ENCODE data around the gene ZC3HAV1. TPM values are rescaled to one million over a fixed set of nuclear protein-coding genes. Genes with fewer than 3 reads are reported as not detected.
A peak's percentile ranks its signal among the peaks of the same experiment; 100 is the strongest.

Gene ZC3HAV1
- total and polyA plus RNA-seq, 9 of the 15 experiments (the other 6 are each of a cell fraction or from before 2014, with no cell fraction given): 11.9 to 40.5 (median 23.9) TPM

DNA sequence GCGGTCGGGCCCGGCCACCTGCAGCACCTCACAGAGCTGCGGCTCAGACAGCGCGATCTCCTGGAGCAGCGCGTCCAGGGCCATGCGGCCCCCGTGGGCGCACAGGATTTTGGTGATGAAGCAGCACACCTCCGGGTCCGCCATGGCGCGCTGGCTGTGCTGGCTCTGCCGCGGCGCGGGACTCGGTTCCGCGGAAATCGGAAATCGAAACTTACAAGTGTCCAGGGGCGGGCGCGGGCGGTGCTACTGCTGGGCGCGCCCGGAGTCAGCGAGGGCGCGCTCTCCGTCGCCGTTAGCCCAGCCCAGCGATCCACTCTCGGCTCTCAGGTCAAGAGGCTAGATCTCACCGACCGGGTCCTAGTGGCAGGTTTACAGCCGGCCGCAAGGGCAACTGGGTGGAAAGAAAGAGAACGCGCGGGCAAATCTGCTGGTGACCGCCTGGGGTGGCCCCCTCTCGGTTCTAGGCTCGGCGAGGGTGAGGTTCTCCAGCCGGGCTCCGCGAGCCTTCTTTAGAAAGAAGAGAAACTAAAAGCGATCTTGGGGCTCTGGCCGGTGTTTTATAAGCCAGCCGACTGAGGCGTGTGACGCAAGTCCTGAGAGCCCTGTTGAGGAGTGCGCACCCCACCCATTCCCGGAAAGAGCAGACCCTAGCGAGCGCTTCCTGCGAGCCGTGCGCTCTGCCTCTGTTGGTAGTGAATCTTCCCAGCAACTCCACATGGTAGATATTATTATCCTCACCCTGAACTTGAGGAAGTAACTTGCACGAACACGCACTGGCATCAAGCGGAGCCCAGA, at the start of gene ZC3HAV1 (continued):
- TF ChIP-seq, protein P1, sequence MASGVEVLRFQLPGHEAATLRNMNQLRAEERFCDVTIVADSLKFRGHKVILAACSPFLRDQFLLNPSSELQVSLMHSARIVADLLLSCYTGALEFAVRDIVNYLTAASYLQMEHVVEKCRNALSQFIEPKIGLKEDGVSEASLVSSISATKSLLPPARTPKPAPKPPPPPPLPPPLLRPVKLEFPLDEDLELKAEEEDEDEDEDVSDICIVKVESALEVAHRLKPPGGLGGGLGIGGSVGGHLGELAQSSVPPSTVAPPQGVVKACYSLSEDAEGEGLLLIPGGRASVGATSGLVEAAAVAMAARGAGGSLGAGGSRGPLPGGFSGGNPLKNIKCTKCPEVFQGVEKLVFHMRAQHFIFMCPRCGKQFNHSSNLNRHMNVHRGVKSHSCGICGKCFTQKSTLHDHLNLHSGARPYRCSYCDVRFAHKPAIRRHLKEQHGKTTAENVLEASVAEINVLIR (CRISPR knock-in tag; IDR thresholded peaks at IDR 0.05): peak; percentile 54
- TF ChIP-seq KAT7 (CRISPR knock-in tag; IDR thresholded peaks at IDR 0.05; ENCODE audit: borderline replicate concordance): peak; percentile 94
- TF ChIP-seq, protein P2, sequence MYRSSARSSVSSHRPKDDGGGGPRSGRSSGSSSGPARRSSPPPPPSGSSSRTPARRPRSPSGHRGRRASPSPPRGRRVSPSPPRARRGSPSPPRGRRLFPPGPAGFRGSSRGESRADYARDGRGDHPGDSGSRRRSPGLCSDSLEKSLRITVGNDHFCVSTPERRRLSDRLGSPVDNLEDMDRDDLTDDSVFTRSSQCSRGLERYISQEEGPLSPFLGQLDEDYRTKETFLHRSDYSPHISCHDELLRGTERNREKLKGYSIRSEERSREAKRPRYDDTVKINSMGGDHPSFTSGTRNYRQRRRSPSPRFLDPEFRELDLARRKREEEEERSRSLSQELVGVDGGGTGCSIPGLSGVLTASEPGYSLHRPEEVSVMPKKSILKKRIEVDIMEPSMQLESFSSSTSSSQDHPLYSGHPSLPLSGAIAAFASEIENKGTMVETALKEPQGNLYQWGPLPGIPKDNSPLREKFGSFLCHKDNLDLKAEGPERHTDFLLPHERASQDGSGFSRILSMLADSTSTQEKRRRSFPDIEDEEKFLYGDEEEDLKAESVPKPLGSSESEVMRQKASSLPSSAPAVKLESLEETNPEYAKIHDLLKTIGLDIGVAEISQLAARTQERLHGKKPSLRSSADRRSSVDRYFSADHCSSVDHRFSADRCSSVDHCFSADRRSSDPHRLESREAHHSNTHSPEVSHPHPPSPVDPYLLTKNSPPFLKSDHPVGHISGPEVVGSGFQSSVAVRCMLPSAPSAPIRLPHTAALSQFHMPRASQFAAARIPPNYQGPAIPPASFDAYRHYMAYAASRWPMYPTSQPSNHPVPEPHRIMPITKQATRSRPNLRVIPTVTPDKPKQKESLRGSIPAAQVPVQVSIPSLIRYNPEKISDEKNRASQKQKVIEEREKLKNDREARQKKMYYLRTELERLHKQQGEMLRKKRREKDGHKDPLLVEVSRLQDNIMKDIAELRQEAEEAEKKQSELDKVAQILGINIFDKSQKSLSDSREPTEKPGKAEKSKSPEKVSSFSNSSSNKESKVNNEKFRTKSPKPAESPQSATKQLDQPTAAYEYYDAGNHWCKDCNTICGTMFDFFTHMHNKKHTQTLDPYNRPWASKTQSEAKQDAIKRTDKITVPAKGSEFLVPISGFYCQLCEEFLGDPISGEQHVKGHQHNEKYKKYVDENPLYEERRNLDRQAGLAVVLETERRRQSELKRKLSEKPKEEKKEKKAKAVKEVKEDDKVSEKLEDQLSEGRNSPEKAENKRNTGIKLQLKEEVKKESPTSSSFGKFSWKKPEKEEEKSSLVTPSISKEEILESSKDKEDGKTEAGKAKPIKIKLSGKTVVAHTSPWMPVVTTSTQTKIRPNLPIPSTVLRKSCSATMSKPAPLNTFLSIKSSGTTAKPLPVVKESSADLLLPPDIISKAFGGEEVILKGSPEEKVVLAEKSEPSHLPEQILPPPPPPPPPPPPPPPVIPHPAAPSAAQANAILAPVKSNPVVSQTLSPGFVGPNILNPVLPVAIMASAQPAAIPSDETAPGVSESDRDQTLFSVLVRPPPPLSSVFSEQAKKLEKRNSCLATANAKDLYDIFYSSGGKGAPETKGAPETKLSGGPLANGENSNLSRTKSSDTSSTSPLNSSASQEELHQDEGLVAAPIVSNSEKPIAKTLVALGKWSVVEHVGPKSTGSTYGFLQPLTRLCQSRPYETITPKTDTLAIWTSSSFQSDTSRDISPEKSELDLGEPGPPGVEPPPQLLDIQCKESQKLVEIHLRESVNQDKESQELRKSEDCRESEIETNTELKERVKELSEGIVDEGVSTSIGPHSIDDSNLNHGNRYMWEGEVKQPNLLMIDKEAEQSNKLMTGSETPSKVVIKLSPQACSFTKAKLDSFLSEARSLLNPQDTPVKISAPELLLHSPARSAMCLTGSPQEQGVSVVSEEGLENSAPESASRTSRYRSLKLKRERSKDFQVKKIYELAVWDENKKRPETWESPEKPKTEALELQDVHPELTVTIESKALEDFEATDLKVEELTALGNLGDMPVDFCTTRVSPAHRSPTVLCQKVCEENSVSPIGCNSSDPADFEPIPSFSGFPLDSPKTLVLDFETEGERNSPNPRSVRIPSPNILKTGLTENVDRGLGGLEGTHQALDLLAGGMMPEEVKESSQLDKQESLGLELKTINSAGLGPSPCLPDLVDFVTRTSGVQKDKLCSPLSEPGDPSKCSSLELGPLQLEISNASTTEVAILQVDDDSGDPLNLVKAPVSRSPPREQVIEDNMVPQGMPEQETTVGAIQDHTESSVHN (IDR thresholded peaks at IDR 0.05; ENCODE audit: borderline replicate concordance in 1 of 2, low read depth in 1 of 2): peak in 1 of 2 experiments; percentile 70; a peak in 1 of 4 replicates
- peak; percentile 80; the same call in 1 of the 2 replicates for TF ChIP-seq HEY1 (CRISPR knock-in tag; IDR thresholded peaks at IDR 0.05; ENCODE audit: borderline replicate concordance)
- peak; percentile 69 for TF ChIP-seq ETV5 (CRISPR knock-in tag; IDR thresholded peaks at IDR 0.05; ENCODE audit: low read depth)
- TF ChIP-seq ZNF232 (CRISPR knock-in tag; IDR thresholded peaks at IDR 0.05): peak; percentile 93
- peak; percentile 43 for TF ChIP-seq MYC (IDR thresholded peaks at IDR 0.05; ENCODE audit: low read depth, low read length)
- peak; percentile 85; the same call in 1 of the 2 replicates for TF ChIP-seq MYC (CRISPR knock-in tag; IDR thresholded peaks at IDR 0.05; ENCODE audit: borderline replicate concordance, low read depth)
- peak; percentile 78 for TF ChIP-seq PCBP1 (IDR thresholded peaks at IDR 0.05; ENCODE audit: low read depth, low read length, poor library complexity, severe bottlenecking)
- peak; percentile 85 for TF ChIP-seq CBFB (CRISPR knock-in tag; IDR thresholded peaks at IDR 0.05)
- TF ChIP-seq, protein P3, sequence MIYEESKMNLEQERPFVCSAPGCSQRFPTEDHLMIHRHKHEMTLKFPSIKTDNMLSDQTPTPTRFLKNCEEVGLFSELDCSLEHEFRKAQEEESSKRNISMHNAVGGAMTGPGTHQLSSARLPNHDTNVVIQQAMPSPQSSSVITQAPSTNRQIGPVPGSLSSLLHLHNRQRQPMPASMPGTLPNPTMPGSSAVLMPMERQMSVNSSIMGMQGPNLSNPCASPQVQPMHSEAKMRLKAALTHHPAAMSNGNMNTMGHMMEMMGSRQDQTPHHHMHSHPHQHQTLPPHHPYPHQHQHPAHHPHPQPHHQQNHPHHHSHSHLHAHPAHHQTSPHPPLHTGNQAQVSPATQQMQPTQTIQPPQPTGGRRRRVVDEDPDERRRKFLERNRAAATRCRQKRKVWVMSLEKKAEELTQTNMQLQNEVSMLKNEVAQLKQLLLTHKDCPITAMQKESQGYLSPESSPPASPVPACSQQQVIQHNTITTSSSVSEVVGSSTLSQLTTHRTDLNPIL (CRISPR knock-in tag; IDR thresholded peaks at IDR 0.05): no peak
- peak; percentile 75 for TF ChIP-seq MYNN (IDR thresholded peaks at IDR 0.05)
- no peak for TF ChIP-seq MYNN (CRISPR knock-in tag; IDR thresholded peaks at IDR 0.05)

Data from K562 (cell line).